NCI-H2171 treated with DMSO at 0.1 percent for 48 hours (cell line): ENCODE results near the gene TOMM20.

Experiments used
- DNase-seq: peaks from one replicate; lab custom pipeline; 2025; lab: John Stamatoyannopoulos, UW

Gene TOMM20

DNA sequence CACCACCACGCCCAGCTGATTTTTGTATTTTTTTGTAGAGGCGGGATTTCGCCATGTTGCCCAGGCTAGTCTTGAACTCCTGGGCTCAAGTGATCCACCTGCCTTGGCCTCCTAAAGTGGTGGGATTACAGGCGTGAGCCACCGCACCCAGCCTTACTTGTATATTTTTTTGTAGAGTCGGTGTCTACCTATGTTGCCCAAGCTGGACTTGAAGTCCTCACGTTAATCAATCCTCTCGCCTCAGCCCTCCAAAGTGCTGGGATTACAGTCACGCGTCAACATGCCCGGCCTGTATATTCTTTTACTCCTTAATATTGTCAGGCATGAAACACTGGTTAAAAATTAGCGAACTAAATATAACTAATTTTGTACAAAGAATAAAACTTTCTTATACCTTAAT, 5.5 kb upstream of the TOMM20 start:
- DNase-seq: no peak

DNA sequence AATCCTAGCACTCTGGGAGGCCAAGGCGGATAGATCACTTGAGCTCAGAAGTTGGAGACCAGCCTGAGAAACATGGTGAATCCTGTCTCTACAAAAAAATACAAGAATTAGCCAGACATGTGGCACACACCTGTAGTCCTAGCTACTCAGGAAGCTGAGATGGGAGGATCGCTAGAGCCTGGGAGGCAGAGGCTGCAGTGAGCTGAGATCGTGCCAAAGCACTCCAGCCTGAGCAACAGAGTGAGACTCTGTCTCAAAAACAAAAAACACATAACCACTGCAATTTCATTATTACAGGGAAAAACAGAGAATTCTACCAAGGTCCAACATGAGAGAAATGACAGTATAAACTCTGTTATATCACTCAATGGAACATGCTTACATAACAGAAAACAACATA, 4.4 kb upstream of the TOMM20 start:
- DNase-seq: no peak

DNA sequence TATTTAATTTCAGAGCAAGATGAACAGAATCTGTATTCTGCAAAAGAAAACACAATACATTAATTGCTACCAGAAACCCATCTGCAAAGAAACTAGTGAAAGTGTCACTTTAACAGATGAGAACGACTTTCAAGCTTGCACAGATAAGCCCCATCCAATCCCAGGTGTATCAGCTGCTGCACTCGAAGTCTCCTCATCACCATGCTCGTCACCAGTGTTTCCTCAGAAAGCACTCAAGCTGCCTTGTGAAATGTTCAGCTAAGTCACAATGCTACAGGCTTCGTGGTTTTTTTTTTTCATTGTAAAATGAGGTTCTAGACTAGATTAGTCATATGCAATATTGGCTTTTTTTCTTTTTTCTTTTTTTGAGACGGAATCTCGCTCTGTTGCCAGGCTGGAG, 3.3 kb upstream of the TOMM20 start:
- no peak for DNase-seq

DNA sequence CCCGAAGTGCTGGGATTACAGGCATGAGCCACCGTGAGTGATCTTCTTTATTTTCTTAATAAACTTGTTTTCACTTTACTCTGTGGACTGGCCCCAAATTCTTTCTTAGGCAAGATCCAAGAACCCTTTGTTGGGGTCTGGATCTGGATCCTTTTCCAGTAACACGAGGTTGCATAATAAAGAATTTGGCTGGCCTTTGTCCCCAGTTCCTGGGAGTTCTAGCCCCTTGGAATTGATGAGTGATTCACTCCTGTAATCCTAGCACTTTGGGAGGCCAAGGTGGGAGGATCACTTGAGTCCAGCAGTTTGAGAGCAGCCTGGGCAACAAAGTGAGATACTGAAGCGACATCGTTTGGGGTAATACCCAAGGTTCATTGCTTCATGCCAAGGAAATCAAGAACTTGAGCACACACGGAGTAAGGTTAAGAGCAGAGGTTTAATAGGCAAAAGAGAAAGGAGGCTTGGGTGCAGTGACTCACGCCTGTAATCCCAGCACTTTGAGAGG, 2.2 kb upstream of the TOMM20 start:
- DNase-seq: no peak

DNA sequence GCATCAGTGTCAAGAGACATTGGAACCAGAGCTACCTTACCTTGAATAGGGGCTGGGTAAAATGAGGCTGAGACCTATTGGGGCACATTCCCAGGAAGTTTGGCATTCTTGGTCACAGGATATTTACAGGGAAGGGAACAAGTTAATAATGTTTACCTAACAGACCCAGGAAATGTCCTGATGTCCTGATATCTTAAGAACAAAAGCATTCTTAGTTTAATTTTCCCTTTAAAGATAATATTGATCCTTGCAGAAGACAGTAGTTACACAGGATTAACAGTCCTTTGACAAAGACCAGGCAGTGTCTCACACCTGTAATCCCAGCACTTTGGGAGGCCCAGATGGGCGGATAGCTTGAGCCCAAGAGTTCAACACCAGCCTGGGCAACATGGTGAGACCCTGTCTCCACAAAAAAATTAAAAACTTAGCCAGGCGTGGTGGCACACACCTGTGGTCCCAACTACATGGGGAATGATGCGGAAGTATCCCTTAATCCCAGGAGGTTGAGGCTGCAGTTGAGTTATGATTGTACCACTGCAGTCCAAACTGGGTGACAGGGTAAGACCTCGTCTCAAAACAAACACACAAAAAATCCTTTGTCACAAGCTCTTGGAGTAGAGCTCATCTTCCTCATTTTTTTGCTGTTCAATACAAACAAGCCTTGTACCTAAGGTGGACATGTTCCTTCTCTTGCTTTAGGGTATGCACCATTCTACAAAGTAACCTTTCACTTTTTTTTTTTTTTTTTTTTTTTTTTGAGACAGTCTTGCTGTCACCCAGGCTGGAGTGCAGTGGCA, 1.3 kb upstream of the TOMM20 start:
- DNase-seq: no peak

DNA sequence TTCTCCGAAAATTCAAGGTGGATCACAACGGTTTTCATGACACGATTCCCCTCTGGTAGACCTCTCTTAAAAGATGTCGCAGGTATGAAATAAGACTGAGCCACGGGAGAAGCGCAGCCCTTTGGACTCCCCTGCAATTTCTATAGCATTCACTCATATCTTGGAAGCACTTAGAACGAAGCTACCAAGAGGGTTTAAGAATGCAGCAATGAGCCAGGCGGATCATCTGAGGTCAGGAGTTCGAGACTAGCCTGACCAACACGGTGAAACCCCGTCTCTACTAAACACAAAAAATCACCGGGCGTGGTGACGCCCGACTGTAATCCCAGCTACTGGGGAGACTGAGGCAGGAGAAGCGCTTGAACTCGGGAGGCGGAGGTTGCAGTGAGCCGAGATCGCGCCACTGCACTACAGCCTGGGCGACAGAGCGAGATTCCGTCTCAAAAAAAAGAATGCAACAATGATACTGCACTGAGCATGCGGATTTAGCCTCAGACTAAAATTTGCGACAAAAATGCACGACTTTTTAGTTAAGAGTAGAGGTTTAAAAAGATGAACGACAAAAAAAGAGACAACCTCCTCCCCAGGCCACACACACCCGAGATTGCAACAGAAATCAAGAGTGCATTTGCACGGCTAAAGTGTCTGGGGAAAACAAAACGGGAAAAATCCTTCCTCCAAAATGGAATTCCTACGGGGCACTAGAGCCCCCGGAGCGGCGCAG, 743 bp downstream of the TOMM20 start:
- peak; percentile 35 for DNase-seq

DNA sequence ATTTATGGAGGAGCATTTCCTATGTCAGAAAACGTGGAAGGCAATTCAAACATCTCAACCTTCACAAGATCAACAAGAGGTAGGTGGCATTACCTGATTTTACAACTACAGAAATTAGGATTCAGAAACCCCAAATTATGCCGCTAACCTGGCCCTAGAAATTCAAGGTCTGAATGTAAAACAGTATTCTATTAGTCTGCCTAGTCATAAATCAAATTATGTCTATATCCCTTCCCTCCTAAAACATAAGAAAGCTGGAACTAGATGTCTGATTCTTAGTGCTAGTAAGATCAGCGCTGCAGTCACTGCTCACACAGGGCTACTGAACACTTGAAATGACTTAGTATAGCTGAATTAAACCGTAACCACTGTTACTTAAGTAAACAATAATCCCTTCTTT, 1.4 kb downstream of the TOMM20 start:
- DNase-seq: no peak

DNA sequence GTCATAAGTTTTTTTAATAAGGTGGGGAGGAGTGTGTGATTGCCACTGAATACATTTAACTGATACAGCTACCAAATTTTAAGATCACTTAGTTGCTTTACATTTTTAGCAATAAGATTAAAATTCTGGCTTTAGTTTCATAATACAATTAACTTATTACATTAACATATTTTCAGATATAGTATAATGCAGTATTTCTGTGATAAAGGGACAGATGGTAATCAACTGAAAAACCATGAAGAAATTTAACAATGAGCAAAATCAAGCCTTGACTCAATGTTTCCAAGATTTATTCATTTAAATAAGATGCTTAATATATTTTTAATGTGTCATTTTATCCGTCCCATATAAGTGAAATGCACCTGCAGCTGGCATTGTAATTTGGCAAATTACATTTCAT, 4.0 kb downstream of the TOMM20 start:
- no peak for DNase-seq

DNA sequence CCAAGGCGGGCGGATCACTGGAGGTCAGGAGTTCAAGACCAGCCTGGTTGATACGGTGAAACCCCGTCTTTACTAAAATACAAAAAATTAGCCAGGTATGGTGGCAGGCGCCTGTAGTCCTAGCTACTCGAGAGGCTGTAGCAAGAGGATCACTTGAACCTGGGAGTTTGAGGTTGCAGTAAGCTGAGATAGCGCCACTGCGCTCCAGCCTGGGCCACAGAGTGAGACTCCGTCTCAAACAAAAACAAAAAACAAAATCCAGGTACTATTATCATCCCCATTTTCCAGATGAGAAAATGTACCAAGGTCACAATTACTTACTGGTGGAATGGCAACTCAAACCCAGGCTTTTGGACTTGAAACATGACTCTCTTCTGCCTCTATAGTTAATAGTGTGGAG, 4.5 kb downstream of the TOMM20 start:
- no peak for DNase-seq

DNA sequence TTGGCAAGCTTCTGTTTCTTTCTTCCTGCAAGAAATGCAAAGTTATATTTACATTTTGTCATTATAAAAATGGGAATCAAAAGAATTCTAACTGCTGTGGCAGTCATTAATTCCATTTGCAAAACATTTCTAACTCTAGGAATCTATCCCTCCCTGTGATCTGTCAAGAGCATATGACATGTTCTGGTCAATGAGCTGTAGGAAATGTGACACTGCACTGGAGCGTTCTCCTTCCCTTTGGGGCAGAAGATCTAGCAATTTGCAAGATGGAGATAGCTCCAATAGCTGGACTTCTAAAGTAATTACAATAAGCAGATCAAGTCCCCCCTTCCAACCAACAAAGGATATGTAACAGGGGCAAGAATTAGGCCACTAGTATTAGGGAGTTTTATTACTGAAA, 6.3 kb downstream of the TOMM20 start:
- no peak for DNase-seq

DNA sequence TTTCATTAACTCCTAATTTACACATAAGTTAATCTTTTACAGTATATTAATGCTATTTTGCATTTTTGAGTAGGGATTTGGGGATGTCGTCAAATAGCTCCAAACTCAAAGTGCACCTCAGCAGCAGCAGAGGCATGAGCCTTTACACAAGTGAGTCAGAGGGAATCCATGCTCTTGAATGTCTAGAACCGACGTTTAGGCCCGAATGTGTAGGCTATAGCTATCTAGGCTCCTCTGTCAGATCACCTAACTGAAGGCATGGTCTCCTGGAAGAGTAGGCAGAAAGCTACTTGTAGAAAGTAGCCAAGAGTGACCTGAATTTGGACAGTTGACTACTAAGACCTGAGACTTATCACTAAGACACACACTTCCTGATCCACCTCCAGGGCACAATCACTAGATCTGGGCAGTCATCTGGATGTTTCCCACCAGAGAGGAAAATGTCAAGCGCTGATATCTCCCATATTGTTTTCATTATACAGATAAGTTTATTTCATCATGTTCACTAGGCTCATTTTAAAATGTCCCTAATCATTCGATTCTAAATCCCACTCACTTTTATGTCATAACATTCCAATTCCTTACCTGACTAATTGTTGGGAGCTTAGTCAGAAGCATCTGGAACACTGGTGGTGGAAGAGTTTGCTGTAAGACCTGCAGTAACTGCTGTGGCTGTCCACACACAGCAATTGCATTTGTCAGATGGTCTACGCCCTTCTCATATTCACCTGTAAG, 15.3 kb downstream of the TOMM20 start:
- DNase-seq: no peak

DNA sequence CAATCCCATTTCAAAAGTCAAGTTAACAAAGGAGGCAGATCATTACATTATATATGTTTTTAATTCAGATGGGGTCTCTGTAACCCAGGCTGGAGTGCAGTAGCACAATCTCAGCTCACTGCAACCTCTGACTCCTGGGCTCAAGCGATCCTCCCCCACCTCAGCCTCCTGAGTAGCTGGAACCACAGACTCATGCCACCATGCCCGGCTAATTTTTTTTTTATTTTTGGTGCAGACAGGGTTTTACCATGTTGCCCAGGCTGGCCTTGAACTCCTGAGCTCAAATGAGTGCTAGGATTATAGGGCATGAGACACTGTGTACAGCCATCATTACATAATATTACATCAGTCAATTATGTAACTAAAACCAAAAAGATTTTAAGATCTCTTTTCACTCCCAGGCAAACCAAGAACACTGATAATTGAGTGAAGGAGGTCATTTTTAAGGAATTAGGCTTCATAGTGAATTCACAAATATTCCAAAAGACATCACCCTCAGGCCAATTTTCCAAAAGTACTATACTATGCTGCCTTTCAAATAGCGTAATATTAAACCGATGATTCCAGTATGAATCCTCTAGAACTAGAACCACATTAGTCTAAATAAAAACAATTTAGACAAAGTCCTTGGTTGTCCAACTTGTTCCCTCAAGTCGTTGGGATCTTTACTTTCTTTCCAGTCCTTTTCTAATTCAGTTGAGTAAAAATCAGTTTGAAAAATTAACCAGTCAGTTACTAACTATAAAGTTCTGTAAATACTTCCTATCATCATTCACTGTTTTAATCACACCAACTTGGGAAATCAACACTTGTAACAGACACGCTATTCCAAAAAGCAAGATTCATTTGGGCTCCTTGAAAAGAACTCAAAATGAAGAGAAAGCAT, 16.1 kb downstream of the TOMM20 start:
- DNase-seq: no peak

DNA sequence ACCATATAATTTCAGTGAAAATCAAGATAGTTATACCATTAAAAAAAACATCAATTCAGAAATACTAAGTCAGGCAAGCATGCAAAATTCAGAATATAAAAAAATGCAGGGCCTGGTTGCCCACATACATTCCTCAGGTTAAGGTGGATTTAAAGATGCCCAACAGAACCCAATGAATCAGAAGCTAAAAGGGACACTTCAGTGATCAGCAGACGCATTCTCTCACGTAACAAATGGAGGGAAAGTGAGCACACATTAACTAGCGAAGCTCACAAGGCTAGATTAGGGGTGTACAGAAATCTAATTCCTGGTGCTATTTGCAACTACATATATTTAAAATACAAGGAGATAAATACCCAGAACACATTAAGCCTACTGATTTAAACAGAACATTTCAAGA, 17.5 kb downstream of the TOMM20 start:
- no peak for DNase-seq

DNA sequence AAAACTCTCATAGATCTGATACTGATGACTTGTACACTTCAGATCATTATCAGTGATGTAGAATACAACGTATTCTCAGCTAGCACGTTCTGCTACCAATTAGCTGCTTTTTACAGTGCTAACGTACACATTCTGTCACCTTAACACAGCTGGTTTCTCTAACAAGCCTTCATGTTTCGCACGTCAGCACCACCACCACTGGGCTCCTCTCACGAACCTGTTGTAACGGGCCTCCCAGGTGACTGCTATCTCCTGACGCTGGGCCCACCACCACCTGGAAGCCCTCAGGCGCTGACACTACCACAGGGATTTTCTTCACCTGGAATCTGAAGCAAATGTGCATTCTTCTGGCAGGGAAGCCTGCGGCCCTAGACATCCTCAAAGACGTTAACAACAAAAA, 19.8 kb downstream of the TOMM20 start:
- DNase-seq: no peak

DNA sequence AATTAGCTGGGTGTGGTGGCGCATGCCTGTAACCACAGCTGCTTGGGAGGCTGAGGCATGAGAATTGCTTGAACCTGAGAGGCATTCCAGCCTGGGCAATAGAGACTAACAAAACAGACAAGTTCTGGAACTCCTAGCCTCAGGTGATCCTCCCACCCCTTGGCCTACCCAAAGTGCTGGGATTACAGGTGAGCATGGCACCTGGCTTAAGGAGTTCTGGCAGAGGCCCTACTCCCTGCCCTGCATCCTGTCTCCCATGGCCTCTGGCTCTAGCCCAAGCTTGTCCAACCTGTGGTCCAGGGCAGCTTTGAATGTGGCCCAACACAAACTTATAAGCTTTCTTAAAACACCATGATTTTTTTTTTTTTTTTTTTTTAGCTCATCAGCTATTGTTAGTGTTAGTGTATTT, 20.4 kb downstream of the TOMM20 start:
- no peak for DNase-seq

DNA sequence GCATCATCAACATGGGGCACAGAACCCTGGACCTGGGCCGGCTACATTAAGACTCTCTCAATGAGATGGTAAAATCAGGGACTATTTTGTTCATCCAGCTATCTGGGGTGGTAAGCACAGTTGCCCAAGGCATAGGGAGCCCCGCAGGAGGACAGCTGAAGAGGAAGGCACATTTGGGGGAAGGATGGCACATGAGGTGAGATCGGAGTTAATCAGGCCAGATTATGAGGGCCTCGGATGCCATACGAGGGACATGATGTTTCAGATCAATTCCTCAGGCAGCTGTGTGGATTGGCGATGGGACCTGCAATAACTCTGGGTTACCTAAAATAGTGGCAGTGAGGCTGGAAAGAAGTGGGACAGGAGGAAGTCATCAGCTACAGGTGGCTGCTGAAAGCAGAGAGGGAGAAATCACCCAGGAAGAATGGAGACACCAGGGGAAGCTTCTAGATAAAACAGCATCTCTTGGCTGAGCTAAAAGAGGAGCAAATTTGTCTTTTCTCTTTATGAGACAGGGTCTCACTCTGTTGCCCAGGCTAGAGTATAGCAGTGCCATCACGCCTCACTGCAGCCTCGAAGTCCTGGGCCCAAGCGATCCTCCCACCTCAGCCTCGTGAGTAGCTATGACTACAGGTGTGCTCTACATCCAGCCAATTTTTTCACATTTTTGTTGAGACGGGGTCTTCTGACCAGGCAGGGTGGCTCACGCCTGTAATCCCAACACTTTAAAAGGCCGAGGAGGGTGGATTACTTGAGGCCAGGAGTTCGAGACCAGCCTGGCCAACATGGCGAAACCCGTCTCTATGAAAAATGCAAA, 21.1 kb downstream of the TOMM20 start:
- DNase-seq: no peak

DNA sequence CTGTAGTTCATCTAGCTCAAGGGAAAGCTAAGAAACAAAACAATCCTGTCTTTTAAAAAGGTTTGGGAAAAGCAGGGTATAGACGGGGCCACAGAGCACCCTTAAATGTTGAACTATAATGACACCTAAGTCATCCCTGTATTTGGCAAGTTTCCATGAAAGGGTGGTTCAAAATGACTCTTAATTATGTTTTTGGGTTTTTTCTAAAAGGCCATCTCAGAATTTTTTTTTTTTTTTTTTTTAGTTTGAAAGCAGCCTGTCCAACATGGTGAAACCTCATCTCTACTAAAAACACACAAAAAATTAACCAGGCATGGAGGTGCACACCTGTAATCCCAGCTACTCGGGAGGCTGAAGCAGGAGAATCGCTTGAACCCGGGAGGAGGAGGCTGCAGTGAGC, 22.2 kb downstream of the TOMM20 start:
- no peak for DNase-seq

DNA sequence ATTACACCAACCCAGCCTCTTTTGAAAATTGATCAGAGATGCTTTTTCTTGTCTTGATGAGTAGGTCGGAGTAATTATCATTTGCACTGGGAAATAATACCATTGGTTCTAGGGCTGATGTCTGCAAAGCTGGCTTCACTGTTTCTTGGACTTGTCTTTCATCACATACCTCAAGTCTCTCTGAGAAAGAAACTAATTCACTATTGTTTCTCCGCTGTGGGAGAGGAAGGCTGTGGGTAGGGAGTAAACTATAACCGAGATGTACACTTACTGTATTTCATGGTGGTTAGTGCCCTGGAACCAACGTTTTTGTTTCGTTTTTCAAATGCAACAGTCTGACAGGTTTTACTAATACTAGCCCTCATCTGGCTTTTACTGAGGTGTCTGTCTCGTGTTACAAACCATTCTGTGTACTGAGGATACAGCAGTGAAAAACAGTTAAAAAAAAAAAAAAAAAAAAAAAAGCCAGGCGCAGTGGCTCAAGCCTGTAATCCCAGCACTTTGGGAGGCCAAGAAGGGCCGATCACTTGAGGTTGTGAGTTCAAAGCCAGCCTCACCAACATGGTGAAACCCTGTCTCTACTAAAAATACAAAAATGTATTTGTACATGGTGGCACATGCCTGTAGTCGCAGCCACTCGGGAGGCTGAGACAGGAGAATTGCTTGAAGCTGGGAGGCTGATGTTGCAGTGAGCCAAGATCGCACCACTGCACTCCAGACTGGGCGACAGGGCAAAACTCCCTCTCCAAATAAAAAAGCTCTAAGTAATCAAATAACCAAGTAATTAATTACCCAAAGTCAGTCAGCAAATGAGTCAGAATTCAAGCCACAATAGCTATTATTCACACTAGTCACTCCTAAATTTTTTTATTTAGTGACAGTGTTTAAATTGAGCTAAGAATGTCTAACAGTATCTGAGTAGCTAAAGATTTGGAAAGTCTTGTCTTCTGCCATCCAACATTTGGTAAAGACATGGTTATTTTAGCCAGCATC, 23.3 kb downstream of the TOMM20 start:
- peak; percentile 85 for DNase-seq

DNA sequence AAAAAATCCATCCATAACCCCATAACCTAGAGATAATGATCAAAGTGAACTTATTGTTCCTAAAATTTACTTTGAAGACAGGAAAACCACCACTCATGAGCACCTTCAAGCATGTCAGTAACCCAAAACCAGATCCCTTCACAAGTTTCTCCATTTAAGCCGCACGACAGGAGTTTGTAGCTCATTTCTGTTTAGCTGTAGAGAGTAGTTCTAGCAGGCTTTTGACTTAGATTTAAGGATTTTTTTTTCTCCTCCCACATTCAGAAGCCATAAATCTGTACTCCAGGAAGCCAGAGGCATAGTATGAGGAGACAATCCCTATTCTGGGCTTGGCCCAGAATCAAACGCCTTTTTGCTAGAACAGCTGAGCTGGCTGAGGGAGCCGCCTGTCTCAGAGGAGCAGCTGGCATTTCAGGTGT, 25.6 kb downstream of the TOMM20 start:
- peak; percentile 90 for DNase-seq

DNA sequence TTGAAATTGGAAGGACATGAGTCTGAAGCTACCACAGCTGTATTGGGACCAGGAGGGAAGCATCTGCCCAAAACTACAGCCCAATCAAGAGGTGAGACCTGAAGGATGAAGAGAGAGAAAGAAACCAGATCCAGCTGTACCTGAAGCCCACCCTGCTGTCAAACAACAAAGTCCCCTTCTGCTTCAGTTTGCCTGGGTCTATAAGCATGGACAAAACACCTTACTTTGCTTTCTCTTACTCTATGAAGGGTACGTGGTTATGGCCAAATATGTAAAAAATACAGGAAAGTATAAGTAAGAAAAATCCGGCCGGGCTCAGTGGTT, 26.4 kb downstream of the TOMM20 start:
- DNase-seq: no peak
